GM19043 (cell line): ENCODE results near the gene KCTD6.

Experiments
- ATAC-seq: cut with Tn5 transposase; IDR thresholded peaks from one replicate; pipeline ENCODE4 v1.9.1; 2021; ENCODE audit warnings: low read depth; ENCODE audit not compliant: unreplicated experiment

KCTD6 gene

DNA sequence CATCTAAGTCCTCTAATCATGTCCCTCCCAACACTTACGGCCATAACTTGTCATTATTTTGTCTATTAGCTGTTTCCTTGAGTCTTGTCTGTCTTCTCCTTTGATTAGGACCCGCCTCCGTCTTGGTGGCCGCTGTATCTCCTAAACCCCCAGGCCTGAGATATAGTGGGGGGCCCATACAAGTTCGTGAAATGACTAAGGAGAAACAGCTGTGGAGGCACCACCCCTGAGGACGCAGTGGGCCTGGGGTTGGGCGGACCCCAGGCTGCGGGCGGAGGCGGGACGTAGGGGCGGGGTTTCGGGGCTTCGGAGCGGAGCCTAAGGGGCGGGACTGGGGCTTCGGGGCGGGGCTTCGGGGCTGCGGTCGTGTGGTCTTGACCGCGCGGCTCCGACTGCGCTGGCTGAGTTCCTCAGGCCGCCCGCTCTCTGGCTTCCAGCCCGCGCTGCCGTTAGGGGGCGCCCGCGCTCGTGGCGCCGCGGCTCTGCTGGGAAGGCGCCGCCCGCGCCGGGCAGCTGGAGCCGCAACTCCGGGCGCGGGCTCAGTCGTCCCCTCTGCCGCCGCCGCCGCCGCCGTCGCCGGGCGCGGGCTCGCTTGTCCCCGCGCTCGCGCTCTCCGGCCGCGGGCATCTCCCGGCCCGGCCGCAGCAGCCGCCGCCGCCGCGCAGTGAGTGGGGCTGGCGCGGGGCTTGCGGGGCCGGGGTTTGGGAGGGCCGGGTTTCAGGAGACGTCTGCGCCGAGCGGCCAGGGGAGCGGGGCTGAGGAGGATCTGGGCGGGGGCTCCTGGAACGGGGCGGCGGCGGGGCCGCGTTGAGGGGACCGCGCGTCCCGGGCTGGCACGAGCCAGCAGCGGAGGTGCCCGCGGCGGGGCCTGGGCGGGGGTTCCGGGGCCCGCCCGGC is at the start of gene KCTD6:
TSS of gene KCTD6 (plus strand) at position 591 of the 897 bp plus-strand sequence. CDS start 6,660 bp downstream, outside the sequence.
- peak; percentile 94 for ATAC-seq

DNA sequence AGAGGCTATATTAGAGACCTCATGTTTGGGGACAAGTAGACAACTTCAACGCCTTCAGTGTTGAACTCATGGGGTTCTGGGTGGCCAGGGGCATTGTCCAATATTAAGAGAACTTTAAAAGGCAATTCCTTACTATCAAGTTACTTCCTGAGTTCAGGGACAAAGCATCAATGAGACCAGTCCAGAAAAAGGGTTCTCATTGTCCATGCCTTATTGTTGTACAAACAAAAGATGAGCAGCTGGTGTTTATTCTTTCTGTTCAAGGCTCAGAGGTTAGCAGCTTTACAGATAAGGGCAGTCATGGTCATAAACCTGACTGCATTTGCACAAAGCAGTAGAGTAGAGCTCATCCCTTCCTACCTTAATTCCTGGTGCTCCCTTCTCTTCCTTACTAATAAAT is 39.7 kb upstream of the KCTD6 start:
- ATAC-seq = no peak

DNA sequence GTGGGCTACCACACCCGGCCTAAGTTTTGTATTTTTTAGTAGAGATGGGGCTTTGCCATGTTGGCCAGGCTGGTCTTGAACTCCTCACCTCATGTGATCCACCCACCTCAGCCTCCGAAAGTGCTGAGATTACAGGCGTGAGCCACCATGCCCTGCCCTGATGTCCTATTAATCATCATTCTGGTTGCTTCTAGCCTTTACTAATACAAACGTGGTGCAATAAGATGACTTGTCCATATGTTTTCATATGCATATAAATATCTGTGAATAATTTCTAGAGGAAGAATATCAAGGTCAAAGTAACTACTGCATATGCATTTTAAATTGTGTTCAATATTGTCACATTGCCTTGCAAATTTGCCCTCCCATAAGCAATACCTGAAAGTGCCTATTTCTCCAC is 32.7 kb upstream of the KCTD6 start:
- ATAC-seq = no peak

GRCh38 chr3:58462829-58463180 is 29.1 kb upstream of the KCTD6 start:
- ATAC-seq = no peak

GRCh38 chr3:58463181-58463941 is 28.5 kb upstream of the KCTD6 start:
- ATAC-seq = peak; percentile 82

DNA sequence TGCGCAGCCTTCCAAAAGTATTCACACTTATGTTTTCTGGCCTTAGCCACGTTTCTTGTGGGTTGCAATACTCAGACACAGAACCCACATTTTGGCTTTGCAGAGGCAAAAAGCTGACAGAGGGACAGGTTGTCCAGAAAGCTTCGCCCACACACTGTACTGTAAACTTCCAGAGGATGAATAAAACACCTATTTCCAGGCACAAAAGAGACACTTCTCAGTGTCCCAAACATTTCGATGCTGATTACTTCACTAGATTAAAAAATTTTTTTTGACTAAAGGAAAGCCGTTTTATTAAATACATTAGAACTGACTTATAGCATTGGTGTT is 28.0 kb upstream of the KCTD6 start:
- ATAC-seq = no peak

DNA sequence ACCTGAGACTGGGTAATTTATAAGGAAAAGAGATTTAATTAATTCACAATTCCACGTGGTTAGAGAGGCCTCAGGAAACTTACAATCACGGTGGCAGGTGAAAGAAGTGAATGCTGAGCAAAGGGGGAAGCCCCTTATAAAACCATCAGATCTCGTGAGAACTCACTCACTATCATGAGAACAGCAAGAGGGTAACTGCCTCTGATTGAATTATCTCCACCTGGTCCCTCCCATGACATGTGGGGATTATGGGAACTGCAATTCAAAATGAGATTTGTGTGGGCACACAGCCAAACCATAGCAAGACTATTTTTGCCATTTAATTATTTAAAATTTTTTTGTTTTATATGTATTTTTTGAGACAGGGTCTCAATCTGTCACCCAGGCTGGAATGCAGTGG is 27.0 kb upstream of the KCTD6 start:
- no peak for ATAC-seq

DNA sequence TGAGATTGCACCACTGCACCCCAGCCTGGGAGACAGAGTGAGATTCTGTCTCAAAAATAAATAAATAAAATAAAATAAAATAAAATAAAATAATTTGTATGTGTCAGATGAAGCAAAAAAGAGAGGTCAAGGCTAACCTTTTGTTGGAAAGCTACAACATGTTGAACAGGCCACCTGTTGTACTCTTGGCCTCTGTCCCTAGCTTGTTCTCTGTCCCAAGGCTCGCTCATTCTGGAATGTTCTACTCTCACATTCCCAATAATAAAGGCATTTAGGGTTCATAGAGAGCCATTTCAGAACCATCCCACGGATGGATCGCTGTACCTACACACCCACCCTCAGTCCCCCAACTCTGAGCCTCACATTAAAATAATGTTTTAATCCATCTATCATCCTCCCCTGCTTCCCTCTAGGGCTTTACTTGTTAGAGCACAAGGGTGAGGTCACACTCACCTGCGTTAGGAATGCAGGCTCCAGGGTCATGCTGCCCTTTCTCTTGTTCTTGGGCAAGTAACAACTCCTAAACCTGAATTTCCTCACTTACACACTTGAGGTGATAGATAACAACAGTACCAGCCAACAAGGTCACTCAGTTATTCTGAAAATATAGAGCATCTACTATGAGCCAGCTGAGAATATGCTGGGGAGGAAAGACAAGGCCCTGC is 24.9 kb upstream of the KCTD6 start:
- no peak for ATAC-seq

DNA sequence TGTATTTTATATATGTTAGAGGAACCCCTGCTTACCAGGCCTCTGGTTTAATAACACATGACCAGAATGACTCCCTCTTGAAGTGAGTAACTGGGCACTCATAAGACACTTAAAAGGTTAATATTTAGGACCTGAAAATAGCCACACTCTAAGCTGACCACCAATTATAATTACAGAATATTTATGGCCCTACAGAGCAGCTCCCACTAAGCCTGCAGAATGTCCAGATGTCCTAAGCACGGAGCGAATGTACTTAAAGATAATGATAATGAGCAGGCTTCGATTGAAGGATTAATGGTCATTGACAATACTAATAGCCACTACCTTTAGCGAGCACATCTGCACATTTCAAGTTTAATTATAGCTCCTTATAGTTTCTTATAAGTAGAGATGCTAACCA is 22.8 kb upstream of the KCTD6 start:
- no peak for ATAC-seq

GRCh38 chr3:58470363-58471024 is 21.4 kb upstream of the KCTD6 start:
- ATAC-seq = no peak

GRCh38 chr3:58471025-58471887 is 20.6 kb upstream of the KCTD6 start:
- no peak for ATAC-seq

DNA sequence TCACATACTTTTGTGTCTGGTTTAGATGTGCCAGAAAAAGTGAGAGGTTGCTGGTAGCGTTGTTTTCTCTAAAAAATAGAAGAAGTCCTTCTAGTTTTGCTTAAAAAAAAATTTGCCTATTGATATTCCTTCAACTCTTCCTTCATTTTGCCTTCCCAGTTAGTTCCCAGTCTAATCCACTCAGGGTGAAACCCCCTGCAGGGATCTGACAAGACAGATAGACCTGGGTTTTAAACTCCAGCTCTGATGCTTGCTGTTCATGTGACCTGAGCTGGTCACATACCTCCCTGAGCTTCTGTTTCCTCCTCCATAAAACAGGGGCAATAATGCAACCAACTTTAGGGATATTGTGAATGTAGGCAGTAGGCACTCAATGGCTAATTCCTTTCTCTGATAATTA is 18.6 kb upstream of the KCTD6 start:
- no peak for ATAC-seq

DNA sequence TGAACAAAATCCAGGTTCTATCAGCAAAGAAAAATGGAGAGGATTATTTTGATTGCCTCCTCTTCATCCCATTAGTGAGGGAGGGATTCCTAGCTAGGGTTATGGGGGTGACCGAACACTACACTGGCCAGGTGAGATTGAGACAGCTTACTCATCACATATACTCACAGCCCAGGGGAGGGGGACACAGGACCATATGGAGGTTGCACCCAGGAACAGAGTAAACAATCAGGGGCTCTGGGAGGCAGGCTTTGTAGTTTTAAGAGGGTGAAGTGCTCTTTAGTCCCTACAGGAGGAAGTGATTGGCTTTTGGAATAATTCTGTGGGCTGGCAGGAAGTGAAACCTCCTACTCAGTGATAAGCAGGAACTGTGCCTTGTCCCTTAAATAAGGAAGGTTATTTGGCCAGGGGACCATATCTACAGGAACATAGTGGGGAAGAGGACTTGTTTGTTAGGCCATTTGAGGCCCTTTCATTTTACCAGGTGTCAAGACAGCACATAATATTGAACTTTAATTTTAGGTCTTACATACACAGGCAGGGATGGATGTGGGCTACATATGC is 17.5 kb upstream of the KCTD6 start:
- ATAC-seq = no peak

DNA sequence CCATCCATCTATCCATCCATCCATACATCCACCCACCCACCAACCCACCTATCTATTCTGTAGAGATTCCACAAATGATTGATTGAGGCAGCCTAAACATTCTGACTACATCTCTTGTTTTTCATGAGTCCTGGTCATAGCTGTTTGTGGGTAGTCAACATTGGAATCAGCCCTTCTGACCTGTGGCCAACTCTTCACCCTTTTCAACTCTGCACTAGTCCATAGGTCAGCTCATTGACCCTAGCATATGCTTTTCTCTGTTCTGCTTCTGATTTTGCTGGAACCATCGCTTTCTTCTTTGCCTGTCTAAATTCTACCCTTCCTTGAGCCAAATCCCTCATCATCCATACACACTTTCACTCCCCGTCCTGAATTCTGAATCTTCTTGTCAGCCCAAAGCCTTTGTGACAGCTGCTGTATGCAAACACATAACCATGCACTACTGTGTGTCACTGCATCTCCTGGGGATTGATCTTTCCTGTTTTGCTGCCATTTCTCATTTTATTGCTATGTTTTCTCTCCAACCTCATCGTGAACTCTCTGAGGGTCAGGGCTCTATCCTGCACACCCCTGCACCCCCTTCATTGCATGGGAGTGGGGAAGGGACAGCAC is 16.8 kb upstream of the KCTD6 start:
- ATAC-seq = no peak

- ATAC-seq = no peak
Observed at GRCh38 chr3:58478781-58479180, 13.1 kb upstream of the KCTD6 start.

DNA sequence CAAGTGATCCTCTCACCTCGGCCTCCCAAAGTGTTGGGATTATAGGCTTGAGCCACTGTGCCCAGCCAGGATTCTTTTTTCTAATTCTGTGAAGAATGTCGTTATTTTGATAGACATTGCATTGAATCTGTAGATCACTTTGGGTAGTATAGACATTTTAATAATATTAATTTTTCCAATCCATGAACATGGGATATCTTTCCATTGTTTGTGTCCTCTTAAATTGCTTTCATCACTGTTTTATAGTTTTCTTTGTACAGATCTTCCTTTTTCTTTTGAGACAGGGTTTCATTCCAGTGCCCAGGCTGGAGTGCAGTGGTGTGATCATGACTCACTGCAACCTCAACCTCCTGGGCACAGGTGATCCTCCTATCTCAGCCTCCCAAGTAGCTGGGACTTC is 11.6 kb upstream of the KCTD6 start:
- ATAC-seq = no peak

DNA sequence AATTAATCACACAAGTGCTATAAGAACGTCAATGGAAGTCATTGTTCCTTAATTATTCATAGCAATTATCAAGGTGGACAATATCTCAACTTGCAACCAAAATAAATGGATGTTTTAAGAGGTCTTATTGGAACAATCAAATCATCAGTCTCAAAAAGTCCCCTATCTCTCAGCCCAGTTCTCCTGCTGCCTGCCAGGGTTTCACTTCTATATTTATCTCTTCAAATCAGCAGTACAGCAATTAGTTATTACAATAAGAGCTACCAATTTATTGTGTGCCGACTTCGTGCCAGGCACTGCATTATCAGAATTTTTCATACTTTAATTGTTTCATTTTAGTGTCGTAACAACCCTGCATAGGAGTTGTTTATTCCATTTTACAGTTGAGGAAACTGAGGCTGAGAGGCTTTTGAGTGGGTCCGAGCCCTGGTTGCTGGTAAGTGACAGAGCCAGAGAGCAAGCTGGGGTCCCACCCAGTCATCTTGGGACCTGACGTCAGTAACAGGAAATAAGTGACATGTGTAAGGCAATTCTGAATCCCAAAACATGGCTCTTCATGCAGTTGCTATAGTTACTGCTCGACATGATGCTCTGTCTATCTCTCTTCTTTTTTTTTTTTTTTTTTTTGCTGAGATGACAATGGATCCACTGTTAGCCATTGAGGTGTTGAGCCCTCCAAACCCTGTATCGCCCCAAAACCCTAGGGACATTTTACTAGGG is 8.8 kb upstream of the KCTD6 start:
- ATAC-seq = no peak

DNA sequence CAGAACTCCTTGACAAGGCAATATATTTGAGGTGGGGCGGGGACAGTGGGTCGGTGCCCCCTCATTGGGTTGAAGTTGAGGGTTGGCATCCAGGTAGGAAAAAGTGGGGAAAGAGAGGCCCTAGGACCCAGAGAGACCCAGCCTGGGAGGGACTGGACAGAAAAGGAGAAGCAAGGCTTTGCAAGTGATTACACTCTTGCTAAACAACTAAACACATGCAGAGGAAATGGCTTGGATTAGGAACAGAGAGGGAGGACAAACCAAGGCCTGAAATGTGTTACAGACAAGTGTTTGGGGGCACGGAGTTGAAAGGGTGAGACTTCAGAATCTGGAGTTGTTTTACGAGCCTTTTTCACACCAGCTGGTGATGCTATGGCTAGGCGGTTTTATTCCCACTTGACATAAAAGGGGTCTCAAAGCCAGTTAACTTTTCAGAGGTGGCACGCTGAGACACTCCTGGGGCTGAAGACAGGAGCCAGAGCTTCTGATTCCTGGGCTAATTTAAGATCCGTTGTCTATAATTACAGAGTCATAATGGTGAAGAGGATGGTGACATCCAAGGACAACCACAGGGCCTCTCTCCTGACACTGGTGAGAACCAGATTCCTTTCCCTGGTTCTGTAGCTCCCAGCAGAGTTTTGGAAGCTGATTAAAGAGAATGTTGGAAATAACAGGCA is 7.7 kb upstream of the KCTD6 start:
- ATAC-seq = no peak
